A549 (cell line): Measurements from ENCODE around the gene KCNH6.

Experiments used
- CTCF ChIP-seq: fragments of >200 bp; sonication (Bioruptor Twin); formaldehyde crosslinking; IDR thresholded peaks from 3 replicates; pipeline ENCODE4 v1.5.1; 2016
- MAFK ChIP-seq: fragments of 450-650 bp; IDR thresholded peaks from 2 replicates; pipeline ENCODE4 v1.6.1; 2014; ENCODE audit not compliant: partially characterized antibody
- POLR2A ChIP-seq: IDR thresholded peaks from 2 replicates; pipeline ENCODE4 v1.6.1; 2012; ENCODE audit warnings: mild to moderate bottlenecking, low read length
- TF ChIP-seq, protein P1 (sequence below): IDR thresholded peaks from 2 replicates; pipeline ENCODE4 v1.6.1; 2012

DNA sequence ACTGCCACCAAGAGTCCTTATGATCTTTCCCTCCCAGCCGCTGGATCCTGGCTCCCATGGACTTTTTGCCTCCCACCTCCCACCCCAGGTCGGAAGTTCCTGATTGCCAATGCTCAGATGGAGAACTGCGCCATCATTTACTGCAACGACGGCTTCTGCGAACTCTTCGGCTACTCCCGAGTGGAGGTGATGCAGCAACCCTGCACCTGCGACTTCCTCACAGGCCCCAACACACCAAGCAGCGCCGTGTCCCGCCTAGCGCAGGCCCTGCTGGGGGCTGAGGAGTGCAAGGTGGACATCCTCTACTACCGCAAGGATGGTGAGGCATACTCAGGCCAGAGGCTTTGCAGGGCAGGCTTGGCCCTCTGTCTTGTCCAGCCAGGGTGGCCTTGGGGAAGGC, 893 bp downstream of the KCNH6 start:
- TF ChIP-seq CTCF (no peak), MAFK (no peak), POLR2A (no peak)
- TF ChIP-seq, protein P1, sequence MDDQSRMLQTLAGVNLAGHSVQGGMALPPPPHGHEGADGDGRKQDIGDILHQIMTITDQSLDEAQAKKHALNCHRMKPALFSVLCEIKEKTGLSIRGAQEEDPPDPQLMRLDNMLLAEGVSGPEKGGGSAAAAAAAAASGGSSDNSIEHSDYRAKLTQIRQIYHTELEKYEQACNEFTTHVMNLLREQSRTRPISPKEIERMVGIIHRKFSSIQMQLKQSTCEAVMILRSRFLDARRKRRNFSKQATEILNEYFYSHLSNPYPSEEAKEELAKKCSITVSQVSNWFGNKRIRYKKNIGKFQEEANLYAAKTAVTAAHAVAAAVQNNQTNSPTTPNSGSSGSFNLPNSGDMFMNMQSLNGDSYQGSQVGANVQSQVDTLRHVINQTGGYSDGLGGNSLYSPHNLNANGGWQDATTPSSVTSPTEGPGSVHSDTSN: no peak
